Fibroblast of skin of left biceps (primary cell): ENCODE data around the gene PRG3.

ENCODE experiments used
- DNase-seq, 2 experiments: peaks; one replicate each; pipeline ENCODE4 v3.0.0-alpha.2; 2013; ENCODE audit warnings: low read depth in 2 of 2

PRG3 gene

DNA sequence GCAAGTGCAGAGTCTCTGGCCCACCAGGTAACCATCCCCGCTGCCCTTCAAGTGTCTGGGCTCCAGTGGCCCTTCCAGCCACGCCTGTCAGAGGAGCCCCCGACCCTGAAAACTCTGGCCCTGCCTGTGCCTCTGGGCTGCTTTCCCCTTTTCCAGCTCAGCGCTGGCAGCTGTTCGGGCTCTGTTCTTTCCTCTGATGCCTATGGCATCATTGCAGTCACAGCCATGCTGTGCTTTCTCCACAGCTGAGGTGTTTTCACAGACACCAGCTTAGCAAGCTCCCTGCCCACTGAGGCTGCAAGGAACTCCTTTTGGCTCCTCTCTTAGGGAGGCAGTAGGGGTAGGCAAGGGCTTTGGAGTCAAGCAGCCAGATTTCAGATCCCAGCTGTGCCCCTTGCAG, 21.6 kb downstream of the PRG3 start:
- no peak for DNase-seq

DNA sequence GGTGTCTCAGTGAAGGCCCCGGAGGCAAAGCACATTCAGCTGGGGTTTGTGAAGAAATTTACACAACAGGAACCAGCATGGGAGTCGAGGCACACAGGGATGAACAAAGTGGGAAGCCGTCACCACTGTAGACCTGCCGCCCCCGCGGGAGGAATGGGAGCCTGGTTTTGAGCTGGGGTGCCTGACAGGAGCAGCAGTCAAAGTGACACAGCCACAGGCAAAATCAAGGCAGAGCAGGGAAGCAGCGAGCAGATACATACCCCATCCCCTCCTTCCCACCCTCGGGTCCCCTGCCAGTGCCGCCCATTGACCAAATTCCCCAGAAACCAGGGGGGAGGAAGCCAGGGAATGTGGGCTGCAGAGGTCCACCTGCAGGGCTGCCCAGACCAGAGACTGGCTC, 22.0 kb downstream of the PRG3 start:
- DNase-seq, result no peak

DNA sequence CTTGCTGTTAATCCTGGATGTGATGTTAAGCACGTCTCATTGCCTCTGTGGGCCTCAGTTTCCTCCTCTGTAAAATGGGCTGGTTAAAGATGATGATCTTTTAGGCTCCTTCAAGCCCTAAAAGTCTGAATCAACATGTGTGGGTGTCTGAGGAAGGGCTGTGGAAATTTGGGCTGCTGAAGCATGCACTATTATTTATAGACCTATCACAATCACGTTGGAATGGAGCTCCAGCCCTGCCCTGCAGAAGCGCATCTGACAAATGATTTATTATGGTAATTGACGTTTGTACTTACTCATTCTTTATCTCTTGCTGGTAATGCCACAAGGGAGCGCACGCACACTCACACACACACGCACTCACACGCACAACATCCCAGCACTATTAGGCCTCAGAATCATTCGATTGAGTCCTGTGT, 22.4 kb downstream of the PRG3 start:
- DNase-seq, result no peak

DNA sequence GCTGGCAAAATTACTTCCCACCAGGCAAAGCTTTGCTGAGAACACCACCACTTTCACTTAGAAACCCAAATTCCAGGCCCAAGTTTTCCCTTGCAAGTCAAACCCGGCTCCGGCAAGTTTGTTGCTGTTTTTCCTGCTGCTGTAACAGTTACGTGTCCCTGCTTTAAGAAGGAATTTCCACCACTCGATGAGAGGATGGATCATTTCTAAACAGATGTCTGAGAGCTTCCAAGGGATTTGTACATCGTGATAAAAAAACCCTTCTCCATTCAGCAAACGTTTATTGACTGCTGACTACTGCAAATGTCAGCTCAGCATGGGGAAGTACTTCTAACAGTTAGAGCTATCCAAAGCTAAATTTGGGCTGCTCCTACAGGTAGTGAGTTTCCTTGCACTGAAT, 23.1 kb downstream of the PRG3 start:
- DNase-seq, result no peak

DNA sequence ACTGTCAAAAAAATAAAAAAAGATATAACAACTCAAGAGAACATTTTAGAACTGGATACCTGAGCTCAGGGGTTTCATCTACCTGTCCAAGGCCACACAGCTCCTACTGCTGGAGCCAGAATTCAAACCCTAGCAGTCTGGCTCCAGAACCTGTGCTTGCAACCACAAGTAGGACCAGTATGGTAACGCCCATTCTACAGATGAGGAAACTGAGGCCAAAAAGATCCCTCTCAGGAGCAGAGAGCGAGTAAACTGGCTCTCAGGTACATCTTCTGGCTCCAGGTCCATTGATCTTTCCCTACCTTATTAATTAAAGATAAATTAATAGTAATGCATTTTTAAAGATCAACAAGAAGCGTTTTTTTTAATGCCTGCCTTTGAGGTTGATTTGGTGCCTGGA, 23.6 kb downstream of the PRG3 start:
- no peak for DNase-seq

DNA sequence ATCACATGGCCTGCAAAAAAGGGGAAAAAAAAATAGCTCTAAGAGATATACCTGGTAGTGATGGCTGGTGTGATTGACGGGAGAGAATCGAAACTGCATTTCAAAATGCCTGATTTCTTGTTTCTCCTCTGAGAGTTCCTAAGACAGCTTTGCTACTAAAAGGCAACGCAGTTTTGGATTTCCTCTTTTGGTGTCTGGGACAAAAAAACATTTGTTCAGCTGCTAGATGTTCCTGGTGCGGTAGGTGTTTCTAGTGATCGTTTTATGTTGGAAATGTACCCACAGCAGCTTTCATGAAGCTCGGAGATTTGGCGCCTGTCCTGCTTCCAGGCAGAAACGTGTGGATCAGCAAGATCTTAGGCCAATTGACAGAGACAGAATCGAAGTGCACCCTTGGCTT, 24.7 kb downstream of the PRG3 start:
- no peak for DNase-seq

DNA sequence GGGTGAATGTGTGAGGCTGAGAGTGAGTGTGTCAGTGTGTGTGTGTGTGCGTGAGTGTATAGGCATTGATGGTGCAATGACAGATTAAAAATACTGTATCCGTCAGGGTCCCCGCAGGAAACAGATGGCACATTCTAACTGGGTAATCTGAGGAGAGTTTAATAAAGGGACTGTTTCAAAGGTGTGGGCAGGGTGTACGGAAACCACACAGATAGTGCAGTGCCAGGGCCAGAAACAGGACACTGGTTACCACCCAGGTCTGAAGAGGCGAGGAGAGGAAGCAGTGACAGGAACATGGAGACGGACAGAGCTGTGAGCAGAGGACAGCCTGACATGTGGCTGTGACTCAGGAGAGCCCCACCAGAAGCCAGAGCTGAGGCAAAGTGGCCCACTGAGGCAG, 26.3 kb downstream of the PRG3 start:
- no peak for DNase-seq

DNA sequence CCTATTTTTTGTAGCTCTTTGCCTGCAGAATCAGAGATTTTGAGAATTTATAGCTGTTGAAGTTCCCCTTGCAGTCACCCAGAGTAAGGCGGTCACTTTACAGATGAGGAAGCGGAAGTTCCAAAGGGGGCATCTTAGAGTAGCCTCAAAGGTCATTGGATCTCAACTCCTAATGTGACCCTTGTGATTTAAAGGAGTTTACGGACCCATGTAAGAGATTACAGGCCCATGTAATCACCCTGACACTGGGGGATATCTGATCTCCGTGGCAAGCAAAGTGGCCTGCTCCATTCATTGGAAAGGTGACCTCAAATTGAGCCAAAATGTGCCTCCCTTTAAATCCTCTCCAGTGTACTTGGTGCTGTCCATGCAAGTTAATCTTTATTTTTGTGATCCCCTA, 27.1 kb downstream of the PRG3 start:
- DNase-seq, result no peak

DNA sequence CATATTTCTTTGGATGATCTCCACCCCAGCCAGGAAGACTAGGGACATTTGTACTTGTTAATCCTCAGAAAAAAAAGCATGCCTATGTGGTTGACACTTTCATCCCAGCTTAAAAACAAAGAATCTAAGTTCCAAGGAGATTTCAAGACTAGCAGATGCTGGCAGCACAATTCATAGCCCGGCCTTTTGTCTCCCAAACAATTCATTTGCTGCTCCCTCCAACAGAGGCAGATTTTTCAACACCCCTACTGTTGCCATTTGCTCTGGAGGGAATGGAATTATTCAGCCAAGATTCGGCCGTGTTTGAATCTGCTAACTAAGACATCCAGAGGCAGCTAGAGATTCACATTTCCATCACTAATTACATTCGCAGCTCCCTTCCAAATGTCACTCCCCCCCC, 27.5 kb downstream of the PRG3 start:
- DNase-seq, result no peak

DNA sequence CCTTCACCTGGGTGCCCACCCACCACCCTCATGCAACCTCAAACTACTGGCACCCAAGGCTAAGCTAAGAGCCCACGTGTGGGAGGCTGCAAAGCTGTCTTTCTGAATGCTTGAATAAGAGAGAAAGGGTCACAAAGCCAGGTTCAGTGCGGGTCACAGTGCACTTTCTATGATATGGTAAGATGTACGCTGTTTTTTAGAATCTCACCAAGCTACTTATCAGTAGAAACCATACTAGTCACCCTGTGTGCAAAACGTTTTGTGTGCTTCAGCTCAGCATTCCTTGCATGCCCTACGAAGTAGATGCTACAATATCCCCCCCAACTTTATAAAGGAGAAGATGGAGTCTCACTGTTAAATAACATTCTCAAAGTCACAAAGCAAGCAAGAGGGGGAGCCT, 27.9 kb downstream of the PRG3 start:
- no peak for DNase-seq

DNA sequence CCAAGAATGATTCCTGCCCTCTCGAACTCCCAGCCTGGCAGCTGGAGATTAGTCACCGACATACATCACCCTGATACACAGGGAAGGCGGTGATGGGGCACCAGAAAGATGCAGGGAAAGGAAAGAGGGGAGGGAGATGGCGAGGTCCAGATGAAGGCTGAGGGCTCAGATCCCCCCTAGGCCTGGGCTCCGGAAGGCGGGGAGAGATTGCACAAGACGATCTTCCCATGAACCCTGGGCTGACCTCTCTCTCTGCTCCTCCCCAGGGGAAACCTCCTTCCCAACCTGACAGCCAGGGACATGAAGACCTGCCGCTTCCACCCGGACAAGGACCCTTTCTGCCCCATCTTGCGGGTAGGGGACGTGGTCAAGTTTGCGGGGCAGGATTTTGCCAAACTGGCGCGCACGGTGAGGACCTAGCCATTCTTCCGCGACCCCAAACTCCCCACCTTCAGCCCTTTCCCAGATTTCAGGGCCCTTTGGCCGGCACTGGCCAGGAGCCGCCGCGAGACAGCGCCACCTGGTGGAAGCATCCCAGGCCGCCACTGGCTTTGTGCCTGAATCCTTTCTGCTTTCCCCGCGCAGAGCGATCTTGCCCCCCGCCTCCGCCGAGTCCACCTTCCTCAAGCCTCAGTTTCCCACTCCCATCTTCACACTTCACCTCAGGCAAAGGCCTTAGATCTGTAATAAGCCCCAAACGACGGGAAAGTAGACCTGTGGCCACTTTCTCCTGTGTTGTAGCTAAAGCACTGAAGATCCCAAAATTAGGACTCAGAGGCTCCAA, 31.3 kb downstream of the PRG3 start:
- no peak for DNase-seq

DNA sequence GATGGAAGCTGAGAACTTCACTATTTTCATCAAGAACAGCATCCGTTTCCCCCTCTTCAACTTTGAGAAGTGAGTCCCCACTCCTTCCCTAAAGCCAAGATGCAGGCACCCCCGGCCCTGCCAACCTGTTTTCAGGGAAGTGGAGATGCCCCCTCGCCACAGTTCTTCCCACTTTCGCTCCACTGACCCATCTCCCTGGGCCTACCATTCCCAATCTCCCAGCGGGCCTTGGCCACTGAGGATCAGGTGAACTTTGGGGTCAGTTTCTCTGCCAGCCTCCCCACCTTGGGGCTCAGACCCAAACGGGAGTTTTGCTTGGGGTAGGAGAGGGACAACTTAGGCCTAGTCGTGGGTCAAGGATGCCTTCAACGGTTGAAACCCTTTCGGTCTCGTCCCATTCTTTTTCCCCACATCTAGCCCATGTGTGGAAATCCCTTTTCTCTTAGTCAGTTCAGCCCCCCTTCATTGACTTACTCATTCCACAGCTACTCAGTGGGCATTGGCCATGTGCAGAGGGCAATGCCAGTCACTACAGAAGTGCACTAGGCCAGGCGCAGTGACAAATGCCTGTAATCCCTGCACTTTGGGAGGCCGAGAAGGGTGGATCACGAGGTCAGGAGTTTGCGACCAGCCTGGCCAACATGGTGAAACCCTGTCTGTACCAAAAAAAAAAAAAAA, 32.2 kb downstream of the PRG3 start:
- DNase-seq, result no peak

DNA sequence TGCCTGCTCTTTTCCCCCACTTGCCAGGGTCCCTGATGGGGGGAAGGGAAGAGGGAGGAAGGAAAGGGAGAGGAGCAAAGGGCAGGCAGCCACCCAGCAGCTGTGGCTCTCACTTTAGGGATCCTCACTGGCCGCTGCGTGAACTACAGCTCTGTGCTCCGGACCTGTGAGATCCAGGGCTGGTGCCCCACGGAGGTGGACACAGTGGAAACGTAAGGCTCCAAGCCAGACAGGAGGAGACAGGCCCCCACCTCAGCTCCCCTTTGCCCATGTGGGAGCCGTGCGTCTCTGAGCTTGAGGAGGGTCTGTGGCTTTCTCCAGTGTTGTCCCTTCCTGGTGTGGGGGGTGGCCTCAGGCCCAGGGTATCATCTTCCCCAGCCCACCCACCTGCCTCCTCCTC, 32.9 kb downstream of the PRG3 start:
- no peak for DNase-seq

DNA sequence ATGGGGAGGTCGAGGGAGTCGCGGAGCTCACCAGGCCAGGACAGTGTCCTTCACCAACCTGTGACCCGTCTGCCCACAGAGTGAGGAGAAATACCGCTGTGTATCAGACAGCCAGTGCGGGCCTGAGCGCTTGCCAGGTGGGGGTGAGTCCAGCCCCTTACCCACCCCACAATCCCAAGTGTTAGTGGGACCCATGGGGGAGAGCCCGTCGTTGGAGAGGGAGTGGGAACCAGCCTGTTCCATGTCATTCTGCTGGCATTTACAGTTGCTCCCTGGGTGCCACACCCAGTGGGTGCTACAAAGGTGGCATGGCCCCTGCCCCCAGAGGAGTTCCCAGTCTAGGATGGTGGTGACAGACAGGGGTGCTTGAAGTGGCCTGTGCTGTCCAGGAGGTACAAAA, 33.6 kb downstream of the PRG3 start:
- DNase-seq, result no peak

DNA sequence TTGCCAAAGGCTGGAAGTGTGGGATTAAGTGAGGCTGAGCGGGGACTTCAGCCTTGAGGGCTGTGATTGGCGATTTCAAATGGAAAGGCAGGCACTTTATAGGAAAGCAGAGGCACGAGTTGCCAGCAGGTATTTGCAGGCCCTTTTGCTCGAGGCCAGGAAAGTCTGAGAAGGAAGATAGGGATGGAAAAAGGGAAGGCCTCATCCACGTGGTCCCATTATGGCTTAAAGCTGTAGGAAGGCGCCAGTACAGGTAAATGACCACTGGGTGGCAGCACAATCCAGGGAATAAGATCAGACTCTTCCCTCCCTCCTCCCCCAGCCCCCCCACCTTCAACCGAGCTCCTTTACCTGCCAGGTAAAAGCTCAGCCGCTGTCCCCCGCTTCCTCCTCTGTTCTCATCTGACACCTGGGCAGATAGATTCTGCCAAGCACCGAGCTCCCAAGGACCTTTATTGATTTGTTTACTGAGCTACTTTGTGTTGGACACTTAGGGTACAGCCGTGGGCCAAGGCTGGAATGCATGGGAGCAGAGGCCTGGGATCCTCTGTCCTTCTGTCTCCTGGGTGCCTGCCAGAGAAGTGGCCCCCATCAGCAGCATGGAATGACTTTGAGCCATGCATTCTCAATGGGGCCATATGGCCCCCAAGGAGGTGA, 35.3 kb downstream of the PRG3 start:
- DNase-seq, result no peak

DNA sequence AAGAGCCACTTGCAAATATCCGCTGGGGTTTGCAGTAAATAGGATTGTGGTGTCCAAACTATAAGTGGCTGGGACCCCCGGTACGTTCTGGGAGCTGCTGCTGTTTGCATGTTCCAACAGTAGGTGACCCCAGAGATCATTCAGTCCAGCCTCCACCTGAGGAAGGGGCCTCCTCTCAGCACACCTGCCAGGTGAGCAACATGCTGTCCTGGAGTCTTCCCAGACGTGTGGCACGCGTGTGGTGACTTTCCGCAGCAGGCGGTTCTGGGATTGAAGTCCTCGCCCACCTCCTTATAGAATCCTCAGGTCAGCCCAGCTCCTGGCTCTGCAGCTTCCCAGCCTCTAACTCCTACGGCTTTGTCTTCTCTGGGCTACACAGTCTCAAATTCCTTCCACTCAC, 36.1 kb downstream of the PRG3 start:
- no peak for DNase-seq

DNA sequence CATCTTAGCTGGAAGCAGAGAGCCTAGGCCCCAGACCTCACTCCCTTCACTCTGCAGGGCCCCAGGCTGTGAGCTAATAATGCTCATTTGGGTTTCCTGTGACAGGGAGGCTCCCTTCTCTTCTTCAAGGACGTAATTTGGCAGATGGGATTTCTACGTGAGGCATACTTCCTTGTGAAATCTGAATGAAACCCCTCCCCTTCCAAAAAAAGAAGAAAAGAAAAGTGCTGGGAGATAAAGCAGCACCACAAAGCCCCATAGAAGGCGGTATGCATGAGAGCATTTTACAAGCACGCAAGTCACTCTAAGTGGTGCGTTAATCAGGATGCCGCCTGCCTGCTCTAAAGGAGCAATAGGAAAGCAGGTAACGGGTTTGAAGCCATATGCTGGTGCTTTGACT, 37.1 kb downstream of the PRG3 start:
- no peak for DNase-seq

DNA sequence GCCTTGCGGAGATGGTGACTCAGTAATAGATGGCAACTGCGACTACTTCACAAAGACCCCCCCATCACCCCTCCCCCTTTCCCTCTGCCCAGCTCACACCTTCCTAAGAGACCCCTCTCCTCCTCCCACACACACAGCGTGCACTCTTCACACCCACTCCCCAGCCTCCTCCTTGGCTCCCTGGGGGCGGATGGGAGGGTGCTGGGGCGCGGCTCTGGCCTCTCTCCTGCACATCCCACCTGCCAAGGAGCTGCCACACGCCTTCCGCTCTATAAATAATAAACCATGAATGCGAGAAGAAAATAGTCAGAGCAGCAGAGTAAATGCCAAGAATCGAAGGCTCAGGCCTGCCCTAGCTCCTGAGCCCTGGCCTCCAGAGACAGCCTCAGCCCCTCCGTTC, 38.2 kb downstream of the PRG3 start:
- DNase-seq, result no peak

DNA sequence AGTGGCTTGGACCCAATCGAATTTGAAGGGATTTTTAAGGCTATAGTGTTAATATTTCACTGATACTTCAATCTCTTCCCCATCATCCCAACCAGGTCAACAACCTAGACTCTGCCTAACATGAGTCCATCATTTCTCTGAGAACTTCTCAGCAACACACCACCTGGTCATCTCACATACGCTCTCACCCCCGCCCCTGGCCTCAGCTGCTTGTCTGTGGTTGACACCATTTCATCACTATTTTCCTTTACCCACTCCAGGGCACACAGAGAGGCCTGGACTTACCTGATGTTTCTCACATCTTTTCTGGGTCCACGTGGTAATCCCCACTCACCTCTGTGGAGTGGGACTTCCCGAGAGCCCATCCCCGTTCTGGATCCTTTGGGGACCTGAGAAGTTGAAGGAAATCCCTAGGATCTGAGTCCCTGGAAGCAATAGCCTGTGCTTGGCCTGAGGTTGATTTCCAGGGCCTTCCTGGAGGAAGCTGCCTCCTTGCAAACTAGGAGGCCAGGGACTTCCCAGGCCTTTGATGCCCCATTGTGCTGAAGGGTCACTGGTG, 39.6 kb downstream of the PRG3 start:
- DNase-seq, result no peak

DNA sequence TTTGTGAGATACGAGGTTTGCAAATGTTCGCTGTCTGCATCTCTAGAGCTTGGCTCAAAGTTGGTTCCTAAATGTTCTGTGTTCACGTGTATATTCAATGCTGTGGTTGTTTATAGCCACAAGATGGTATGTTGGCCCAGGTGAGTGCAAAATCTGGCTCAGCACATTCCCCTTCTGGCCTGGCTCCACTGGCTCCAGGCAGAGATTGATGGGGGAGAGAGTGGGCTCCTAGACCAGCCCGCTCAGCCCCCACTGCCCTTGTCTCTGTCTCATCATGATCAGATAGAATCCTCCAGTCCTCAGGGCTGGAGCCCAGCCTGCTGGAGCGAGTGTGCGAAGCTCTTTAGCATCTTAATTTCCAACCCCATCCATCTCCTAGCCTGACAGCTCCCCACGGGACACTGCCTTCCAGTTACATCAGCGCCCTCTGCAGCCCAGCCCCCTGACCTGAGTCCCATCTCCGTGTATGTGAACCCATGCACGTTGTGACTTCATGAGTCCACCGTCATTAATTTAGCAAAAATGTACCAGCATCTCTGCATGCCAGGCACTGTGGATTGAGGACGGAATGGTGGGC, 40.8 kb downstream of the PRG3 start:
- no peak for DNase-seq

DNA sequence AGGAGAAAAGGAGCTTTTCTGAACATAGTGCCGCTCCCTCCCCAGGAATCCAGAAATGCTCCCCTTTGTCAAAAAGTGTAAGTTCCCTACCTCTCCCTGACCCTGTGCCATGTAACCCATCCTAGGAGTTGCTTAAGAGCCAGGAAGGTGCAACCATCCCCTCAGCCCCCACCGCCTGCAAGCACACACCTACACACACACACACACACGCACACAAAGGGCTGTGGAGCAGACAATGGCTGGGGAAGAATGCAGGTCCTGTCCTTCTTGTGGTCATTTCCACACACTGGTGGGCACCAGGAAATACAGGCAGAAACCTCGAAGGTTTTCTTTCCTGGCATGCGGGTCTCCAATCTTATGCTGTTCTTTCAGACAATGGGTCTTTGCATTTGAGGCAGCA, 41.6 kb downstream of the PRG3 start:
- no peak for DNase-seq

DNA sequence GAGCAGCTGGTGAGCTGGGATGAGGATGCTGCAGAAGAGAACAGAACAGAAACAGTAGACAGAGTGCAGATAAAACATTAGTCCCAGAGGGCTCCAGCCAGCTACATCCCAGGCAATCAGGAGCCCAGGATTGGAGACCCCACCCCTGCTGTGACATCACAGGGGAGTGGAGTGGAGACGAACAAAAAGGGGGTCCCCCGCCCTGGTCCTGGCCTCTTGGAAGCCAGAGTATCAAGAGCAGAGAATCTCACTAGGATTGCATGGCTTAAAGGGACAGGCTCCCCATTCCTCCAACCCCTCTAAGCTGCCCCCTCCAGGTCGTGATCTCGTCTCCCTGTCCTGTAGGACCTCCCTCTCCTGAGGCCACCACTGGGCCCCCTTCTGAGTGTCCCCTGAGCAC, 42.8 kb downstream of the PRG3 start, which contains the start of gene P2RX3:
TSS of gene P2RX3 (plus strand) at position 211 of the 400 bp plus-strand sequence. CDS start 199 bp downstream, outside the sequence.
- no peak for DNase-seq
